ENCODE measurements around the gene PSMB10.

The PSMB10 gene

GRCh38 chr16:67885976-67886375 lies 50.7 kb downstream of the PSMB10 start:
- H3K4me1 ChIP-seq (ENCODE audit: control insufficient read depth, insufficient read depth, low read length): peaks cover 3% of the 10 kb centered on the region
- no peak overlapping the region for H3K4me3 ChIP-seq (ENCODE audit: low read length)
- H3K9ac ChIP-seq (ENCODE audit: low read length): no peak overlapping the region
- peaks cover 31% of the 10 kb centered on the region for H3K36me3 ChIP-seq (ENCODE audit: control insufficient read depth, insufficient read depth, low read length)
- H3K27me3 ChIP-seq (ENCODE audit: control insufficient read depth, insufficient read depth, low read length): no peaks in the 10 kb centered on the region
- no peak overlapping the region for H3K27ac ChIP-seq (ENCODE audit: low read depth, low read length)

- H3K36me3 ChIP-seq (ENCODE audit: control insufficient read depth, insufficient read depth, low read length): peaks cover 36% of the 10 kb centered on the region
These were observed 51.1 kb downstream of the PSMB10 start for GRCh38 chr16:67885545-67885944.

GRCh38 chr16:67884684-67885083 lies 52.0 kb downstream of the PSMB10 start, which contains the start of gene NRN1L:
Gene NRN1L, plus strand, starts transcription at chr16:67884885. Its CDS starts 19 bp downstream, at chr16:67884904.
- Histone ChIP-seq H3K9ac (ENCODE audit: low read length) (no peak within 1 kb of the TSS), H3K27me3 (ENCODE audit: control insufficient read depth, insufficient read depth, low read length) (no peaks in the 10 kb centered on the region), H3K4me3 (ENCODE audit: low read length) (no peak within 1 kb of the TSS), H3K36me3 (ENCODE audit: control insufficient read depth, insufficient read depth, low read length) (peaks cover 44% of the 10 kb centered on the region), H3K4me1 (ENCODE audit: control insufficient read depth, insufficient read depth, low read length) (peaks cover 3% of the 10 kb centered on the region), H3K27ac (ENCODE audit: low read depth, low read length) (peak within 1 kb of the TSS; percentile 34)

More at GRCh38 chr16:67885545-67885944, 51.1 kb downstream of the PSMB10 start:
- no peak overlapping the region for H3K9ac ChIP-seq (ENCODE audit: low read length)
- H3K4me3 ChIP-seq (ENCODE audit: low read length): no peak overlapping the region
- no peak overlapping the region for H3K27ac ChIP-seq (ENCODE audit: low read depth, low read length)
- H3K27me3 ChIP-seq (ENCODE audit: control insufficient read depth, insufficient read depth, low read length): no peaks in the 10 kb centered on the region
- peaks cover 3% of the 10 kb centered on the region for H3K4me1 ChIP-seq (ENCODE audit: control insufficient read depth, insufficient read depth, low read length)
